HG03520 (cell line): ENCODE measurements around the gene ARMC5.
"Not testable (repeated sequence)": the region's sequence is repeated elsewhere in the genome, so short reads cannot be mapped to it uniquely, and the experiment has no call there.

Experiments used
- ATAC-seq: cut with Tn5 transposase; IDR thresholded peaks from one replicate; pipeline ENCODE4 v1.9.1; 2021; ENCODE audit warnings: mild to moderate bottlenecking, moderate library complexity; ENCODE audit not compliant: unreplicated experiment

ARMC5 gene

GRCh38 chr16:31458844-31459686, at the start of gene ARMC5:
TSS of gene ARMC5 (plus strand) at chr16:31459501. CDS start at chr16:31459525, 24 bp downstream.
- peak; percentile 57 for ATAC-seq

GRCh38 chr16:31410082-31410481, 49.2 kb upstream of the ARMC5 start:
- ATAC-seq: no peak

GRCh38 chr16:31411024-31411844, 48.1 kb upstream of the ARMC5 start:
- ATAC-seq: no peak

- ATAC-seq: no peak
Measured at GRCh38 chr16:31412750-31413149, 46.6 kb upstream of the ARMC5 start.

GRCh38 chr16:31413381-31413780, 45.9 kb upstream of the ARMC5 start:
- no peak for ATAC-seq

GRCh38 chr16:31413943-31414342, 45.4 kb upstream of the ARMC5 start:
- ATAC-seq: no peak

GRCh38 chr16:31414706-31415105, 44.6 kb upstream of the ARMC5 start:
- ATAC-seq: no peak

GRCh38 chr16:31416371-31416770, 42.9 kb upstream of the ARMC5 start:
- no peak for ATAC-seq

GRCh38 chr16:31417036-31417435, 42.3 kb upstream of the ARMC5 start:
- not testable (repeated sequence) for ATAC-seq

- no peak for ATAC-seq
Measured at GRCh38 chr16:31417916-31418315, 41.4 kb upstream of the ARMC5 start.

- ATAC-seq: no peak
Measured at GRCh38 chr16:31420037-31420436, 39.3 kb upstream of the ARMC5 start.

- ATAC-seq: peak; percentile 74
Measured at GRCh38 chr16:31421587-31421986, 37.7 kb upstream of the ARMC5 start.

GRCh38 chr16:31423241-31423640, 36.1 kb upstream of the ARMC5 start:
- no peak for ATAC-seq

- no peak for ATAC-seq
Measured at GRCh38 chr16:31423801-31424200, 35.5 kb upstream of the ARMC5 start.

GRCh38 chr16:31427441-31428278, 31.6 kb upstream of the ARMC5 start:
- no peak for ATAC-seq

GRCh38 chr16:31428279-31428597, 31.1 kb upstream of the ARMC5 start, which contains the start of gene COX6A2:
TSS of gene COX6A2 (minus strand) at chr16:31428360. CDS start at chr16:31428325, 35 bp downstream.
- no peak for ATAC-seq

GRCh38 chr16:31428638-31429247, 30.6 kb upstream of the ARMC5 start:
- no peak for ATAC-seq

GRCh38 chr16:31429314-31429713, 30.0 kb upstream of the ARMC5 start:
- no peak for ATAC-seq

- no peak for ATAC-seq
Measured at GRCh38 chr16:31429796-31430195, 29.5 kb upstream of the ARMC5 start.

- ATAC-seq: no peak
Measured at GRCh38 chr16:31430380-31431052, 28.8 kb upstream of the ARMC5 start.
